ENCODE results near the gene TMIGD3.

- no peak for TF ChIP-seq CTCF (IDR thresholded peaks at IDR 0.05; ENCODE audit: borderline replicate concordance, extremely low read depth, low read length, poor library complexity, severe bottlenecking)
- no peak for TF ChIP-seq EZH2 (IDR thresholded peaks at IDR 0.05; ENCODE audit: borderline replicate concordance, low read depth, low read length, severe bottlenecking)
These were observed 48.4 kb downstream of the TMIGD3 start for GRCh38 chr1:111454859-111455641.

All from DND-41 (cell line).